Right atrium auricular region (tissue), 2 donors: ENCODE measurements around the gene CHGA. TPM values are rescaled to one million over a fixed set of nuclear protein-coding genes. Genes with fewer than 3 reads are reported as not detected.

Source experiments
- DNase-seq: peaks from one replicate; pipeline ENCODE4 v3.0.0-alpha.2; 2019; ENCODE audit warnings: low spot score
- H3K27ac ChIP-seq, 2 donors: fragments of 200-600 bp; sonication (generic); 1 replicate in 1 of 2; 2 replicates in 1 of 2; pipeline ENCODE4 v1.5.1; 2016 to 2019
- H3K27me3 ChIP-seq, 2 donors: fragments of 200-600 bp; sonication (generic); one replicate each; pipeline versions ENCODE4 v1.5.1 to v1.6.0; 2017 to 2019
- H3K36me3 ChIP-seq: fragments of 200-600 bp; sonication (generic); one replicate; pipeline ENCODE4 v1.5.1; 2016
- H3K4me1 ChIP-seq, 2 donors: fragments of 200-600 bp; sonication (generic); one replicate each; pipeline versions ENCODE4 v1.5.1 to v1.6.0; 2017 to 2019
- H3K4me3 ChIP-seq, 2 donors: fragments of 200-600 bp; sonication (generic); 1 replicate in 1 of 2; 2 replicates in 1 of 2; pipeline ENCODE4 v1.5.1; 2017 to 2019; ENCODE audit warnings: mild to moderate bottlenecking in 1 of 2, moderate library complexity in 1 of 2
- H3K9me3 ChIP-seq, 2 donors: fragments of 200-600 bp; sonication (generic); one replicate each; pipeline ENCODE4 v1.5.1; 2019
- CTCF ChIP-seq, 2 donors: fragments of 200-600 bp; sonication (generic); IDR thresholded peaks; one replicate each; pipeline ENCODE4 v1.5.1; 2019; ENCODE audit warnings: antibody characterized with exemption in 2 of 2
- total RNA-seq, 2 donors: library from RNA; depleted of rRNA; stranded (reverse); fragments of >200 nt; gene quantifications; one replicate each; pipeline ENCODE4 v1.1.0, GENCODE V29; 2016

Gene CHGA
- total RNA-seq, 2 donors from 2014 or later = not detected

- Histone ChIP-seq H3K27ac (no peak overlapping the region), H3K4me1 (peaks cover 0 to 13% of the 10 kb centered on the region in 2 donors), H3K27me3 (no peaks in the 10 kb centered on the region), H3K4me3 (no peak overlapping the region), H3K9me3 (peaks cover 0 to 13% of the 10 kb centered on the region in 2 donors), H3K36me3 (peaks cover 5% of the 10 kb centered on the region)
- DNase-seq = no peak
- TF ChIP-seq CTCF (IDR thresholded peaks at IDR 0.05) = no peak
Observed at GRCh38 chr14:92980866-92981265, 57.9 kb downstream of the CHGA start.

GRCh38 chr14:92981726-92982125 lies 58.8 kb downstream of the CHGA start:
- Histone ChIP-seq H3K4me3 (no peak overlapping the region), H3K4me1 (peaks cover 0 to 22% of the 10 kb centered on the region in 2 donors), H3K36me3 (peaks cover 3% of the 10 kb centered on the region), H3K9me3 (peaks cover 0 to 9% of the 10 kb centered on the region in 2 donors), H3K27me3 (no peaks in the 10 kb centered on the region), H3K27ac (no peak overlapping the region)
- TF ChIP-seq CTCF (IDR thresholded peaks at IDR 0.05) = no peak
- no peak for DNase-seq

GRCh38 chr14:92982956-92983355 lies 60.0 kb downstream of the CHGA start:
- peaks cover 0 to 33% of the 10 kb centered on the region in 2 donors for H3K4me1 ChIP-seq
- DNase-seq = no peak
- TF ChIP-seq CTCF (IDR thresholded peaks at IDR 0.05) = no peak

GRCh38 chr14:92984082-92984788 lies 61.3 kb downstream of the CHGA start:
- Histone ChIP-seq H3K9me3 (no peaks in the 10 kb centered on the region), H3K4me3 (no peak overlapping the region), H3K27me3 (no peaks in the 10 kb centered on the region), H3K4me1 (peaks cover 0 to 38% of the 10 kb centered on the region in 2 donors), H3K36me3 (no peaks in the 10 kb centered on the region), H3K27ac (peak overlapping the region; percentile 13 to 76)
- TF ChIP-seq CTCF (IDR thresholded peaks at IDR 0.05) = no peak
- DNase-seq = no peak

More at GRCh38 chr14:92982956-92983355, 60.0 kb downstream of the CHGA start:
- peaks cover 0 to 9% of the 10 kb centered on the region in 2 donors for H3K9me3 ChIP-seq
- H3K36me3 ChIP-seq = no peaks in the 10 kb centered on the region
- H3K27ac ChIP-seq = no peak overlapping the region
- H3K4me3 ChIP-seq = no peak overlapping the region
- no peaks in the 10 kb centered on the region for H3K27me3 ChIP-seq

Other genes with a start within 250 kb of the CHGA start
- 100 to 1,000 TPM in 1 of 2 donors, 10 to 100 TPM in 1; 65.6 to 109 TPM for gene LGMN, start 174.5 kb upstream of the CHGA start, total RNA-seq
- gene GOLGA5, start 128.8 kb upstream of the CHGA start, total RNA-seq = 10 to 100 TPM; 24.2 to 28.3 TPM
- 10 to 100 TPM; 58.3 to 76.0 TPM for gene ITPK1, start 192.8 kb downstream of the CHGA start, total RNA-seq